Thymus (tissue), 11 donors: ENCODE measurements around the gene TROAP. TPM values are rescaled to one million over a fixed set of nuclear protein-coding genes. Genes with fewer than 3 reads are reported as not detected.
"Not testable (repeated sequence)": the region's sequence is repeated elsewhere in the genome, so short reads cannot be mapped to it uniquely, and the experiment has no call there.

ENCODE experiments used
- DNase-seq, 9 donors: peaks; one replicate each; pipeline ENCODE4 v3.0.0-alpha.2; 2013; ENCODE audit warnings: low spot score in 9 of 9, low read depth in 6 of 9, missing footprints in 1 of 9
- H3K27ac ChIP-seq, 2 donors: one replicate each; pipeline ENCODE4 v1.5.1; 2013; ENCODE audit warnings: control low read depth in 1 of 2, low read depth in 1 of 2, low read length in 1 of 2, mild to moderate bottlenecking in 1 of 2, moderate library complexity in 1 of 2
- H3K27me3 ChIP-seq, 2 donors: one replicate each; pipeline ENCODE4 v1.5.1; 2013; ENCODE audit warnings: low read length in 1 of 2; ENCODE audit not compliant: control insufficient read depth in 2 of 2, insufficient read depth in 1 of 2
- H3K36me3 ChIP-seq, 2 donors: one replicate each; pipeline ENCODE4 v1.5.1; 2013; ENCODE audit warnings: low read length in 1 of 2, mild to moderate bottlenecking in 1 of 2, moderate library complexity in 1 of 2; ENCODE audit not compliant: control insufficient read depth in 2 of 2, insufficient read depth in 2 of 2
- H3K4me1 ChIP-seq, 2 donors: one replicate each; pipeline ENCODE4 v1.5.1; 2013; ENCODE audit warnings: low read length in 2 of 2; ENCODE audit not compliant: control insufficient read depth in 2 of 2, insufficient read depth in 2 of 2
- H3K4me3 ChIP-seq, 2 donors: one replicate each; pipeline ENCODE4 v1.5.1; 2013; ENCODE audit warnings: low read length in 2 of 2, control low read depth in 1 of 2, mild to moderate bottlenecking in 1 of 2
- H3K9me3 ChIP-seq, 2 donors: one replicate each; pipeline ENCODE4 v1.5.1; 2013; ENCODE audit warnings: low read length in 1 of 2, mild to moderate bottlenecking in 1 of 2; ENCODE audit not compliant: control insufficient read depth in 2 of 2, insufficient read depth in 1 of 2
- WGBS: extraction: QIAGEN DNeasy Blood & Tissue Kit; methylation state at CpG from one replicate; pipeline ENCODE4 v1.1.7; 2013; 5-methylcytosine and 5-hydroxymethylcytosine counted together
- polyA plus RNA-seq: library from polyadenylated mRNA; stranded (reverse); fragments of 200-250 nt; gene quantifications from one replicate; pipeline ENCODE4 v1.2.3, GENCODE V29; 2013
- total RNA-seq: library from RNA; stranded (reverse); fragments of 120-200 nt; gene quantifications from one replicate; pipeline ENCODE4 v1.2.4, GENCODE V29; 2013
- donor health status: healthy.

TROAP gene
- total and polyA plus RNA-seq, 2 donors: 12.4 to 22.1 TPM

- Histone ChIP-seq H3K9me3 (peaks cover 0 to 19% of the 10 kb centered on the region in 2 donors), H3K27me3 (peaks cover 49 to 80% of the 10 kb centered on the region in 2 donors), H3K27ac (no peak overlapping the region), H3K4me3 (no peak overlapping the region), H3K4me1 (peaks cover 8 to 19% of the 10 kb centered on the region in 2 donors), H3K36me3 (no peaks in the 10 kb centered on the region)
- no peak for DNase-seq
- 52% methylated on average over 6 of the region's 6 CpGs for WGBS
Measured at GRCh38 chr12:49298160-49298559, 24.9 kb upstream of the TROAP start.

- WGBS: 78% methylated on average over 4 of the region's 4 CpGs
- Histone ChIP-seq H3K27ac (no peak overlapping the region), H3K4me3 (no peak overlapping the region), H3K36me3 (no peaks in the 10 kb centered on the region), H3K27me3 (peaks cover 15 to 60% of the 10 kb centered on the region in 2 donors), H3K4me1 (peaks cover 5 to 13% of the 10 kb centered on the region in 2 donors), H3K9me3 (no peaks in the 10 kb centered on the region)
- no peak for DNase-seq
Measured at GRCh38 chr12:49301760-49302159, 21.3 kb upstream of the TROAP start.

- WGBS: 96% methylated on average over 2 of the region's 2 CpGs
- Histone ChIP-seq H3K36me3 (no peaks in the 10 kb centered on the region), H3K27ac (no peak overlapping the region), H3K9me3 (no peaks in the 10 kb centered on the region), H3K27me3 (peaks cover 0 to 43% of the 10 kb centered on the region in 2 donors), H3K4me3 (no peak overlapping the region), H3K4me1 (peaks cover 0 to 5% of the 10 kb centered on the region in 2 donors)
- DNase-seq: no peak
Measured at GRCh38 chr12:49304161-49304560, 18.9 kb upstream of the TROAP start.

- WGBS: 87% methylated on average over 6 of the region's 6 CpGs
- H3K4me1 ChIP-seq: peaks cover 0 to 5% of the 10 kb centered on the region in 2 donors
- DNase-seq: no peak
- H3K4me3 ChIP-seq: no peak overlapping the region
- H3K9me3 ChIP-seq: no peaks in the 10 kb centered on the region
- no peak overlapping the region for H3K27ac ChIP-seq
- peaks cover 0 to 44% of the 10 kb centered on the region in 2 donors for H3K27me3 ChIP-seq
- H3K36me3 ChIP-seq: no peaks in the 10 kb centered on the region
Measured at GRCh38 chr12:49305762-49306510, 17.1 kb upstream of the TROAP start.

- Histone ChIP-seq H3K9me3 (no peaks in the 10 kb centered on the region), H3K36me3 (no peaks in the 10 kb centered on the region), H3K4me1 (no peaks in the 10 kb centered on the region), H3K27me3 (peaks cover 0 to 26% of the 10 kb centered on the region in 2 donors), H3K4me3 (no peak overlapping the region), H3K27ac (no peak overlapping the region)
- no peak for DNase-seq
- 96% methylated on average over 7 of the region's 7 CpGs for WGBS
Measured at GRCh38 chr12:49309386-49309785, 13.7 kb upstream of the TROAP start.

- H3K36me3 ChIP-seq, H3K4me1 ChIP-seq, H3K4me3 ChIP-seq, H3K9me3 ChIP-seq, DNase-seq, H3K27ac ChIP-seq: not testable (repeated sequence)
- peaks cover 0 to 27% of the 10 kb centered on the region in 2 donors for H3K27me3 ChIP-seq
- WGBS: 57% methylated on average over 2 of the region's 3 CpGs
Measured at GRCh38 chr12:49310451-49311000, 12.5 kb upstream of the TROAP start.

GRCh38 chr12:49314811-49315210 is 8.2 kb upstream of the TROAP start:
- Histone ChIP-seq H3K36me3 (no peaks in the 10 kb centered on the region), H3K9me3 (no peaks in the 10 kb centered on the region), H3K4me3 (no peak overlapping the region), H3K27ac (no peak overlapping the region), H3K27me3 (peaks cover 0 to 11% of the 10 kb centered on the region in 2 donors), H3K4me1 (no peaks in the 10 kb centered on the region)
- DNase-seq: no peak
- 98% methylated on average over 1 of the region's 1 CpG for WGBS

- not testable (repeated sequence) for H3K4me1 ChIP-seq, H3K27ac ChIP-seq, H3K36me3 ChIP-seq, DNase-seq, H3K4me3 ChIP-seq, H3K27me3 ChIP-seq, H3K9me3 ChIP-seq
- WGBS: 97% methylated on average over 10 of the region's 10 CpGs
Measured at GRCh38 chr12:49317118-49317517, 5.9 kb upstream of the TROAP start.

- DNase-seq, H3K9me3 ChIP-seq, H3K27me3 ChIP-seq, H3K36me3 ChIP-seq, H3K27ac ChIP-seq, H3K4me3 ChIP-seq: not testable (repeated sequence)
- H3K4me1 ChIP-seq: peaks cover 11 to 21% of the 10 kb centered on the region in 2 donors
- 97% methylated on average over 9 of the region's 9 CpGs for WGBS
Measured at GRCh38 chr12:49320411-49321103, 2.5 kb upstream of the TROAP start.
